Measurements from ENCODE around the gene PRR15. TPM values are rescaled to one million over a fixed set of nuclear protein-coding genes. Genes with fewer than 3 reads are reported as not detected.

The PRR15 gene
- total and polyA plus RNA-seq, 2 experiments from 2014 or later, result 4.3 to 4.9 TPM

GRCh38 chr7:29588900-29589696 lies 25.5 kb downstream of the PRR15 start:
- DNase-seq (ENCODE audit: low read depth in 1 of 2, low spot score in 1 of 2), result peak; percentile 38 to 61
- peak; percentile 94 for TF ChIP-seq CTCF (IDR thresholded peaks at IDR 0.05; ENCODE audit: low read depth, low read length)
- Histone ChIP-seq H3K4me3 (no peak overlapping the region), H3K27me3 (no peaks in the 10 kb centered on the region), H3K4me1 (ENCODE audit: low read depth) (no peaks in the 10 kb centered on the region), H3K36me3 (no peaks in the 10 kb centered on the region), H3K27ac (no peak overlapping the region), H3K9me3 (ENCODE audit: low read depth) (no peaks in the 10 kb centered on the region)

DNA sequence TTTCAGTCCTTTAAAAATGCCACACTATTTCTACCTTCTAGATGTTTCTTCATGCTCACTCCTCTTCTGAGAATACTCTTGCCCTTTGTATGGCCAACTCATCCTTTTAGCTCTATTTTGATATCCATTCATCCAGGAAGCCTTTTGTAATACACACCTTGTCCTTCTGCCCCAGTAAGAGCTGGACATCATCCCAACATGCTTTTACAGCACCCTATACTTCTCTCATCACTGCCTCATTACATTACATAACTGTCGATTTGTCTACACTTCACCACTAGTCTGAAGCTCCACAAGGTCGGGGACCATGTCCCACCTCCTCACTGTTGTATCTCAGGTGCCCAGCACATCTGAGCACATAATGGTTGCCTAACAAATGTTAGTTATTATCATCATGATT lies 29.2 kb downstream of the PRR15 start:
- TF ChIP-seq CTCF (IDR thresholded peaks at IDR 0.05; ENCODE audit: low read depth, low read length), result no peak
- no peaks in the 10 kb centered on the region for H3K36me3 ChIP-seq
- H3K9me3 ChIP-seq (ENCODE audit: low read depth), result no peaks in the 10 kb centered on the region
- H3K27ac ChIP-seq, result no peak overlapping the region
- no peaks in the 10 kb centered on the region for H3K4me1 ChIP-seq (ENCODE audit: low read depth)
- H3K27me3 ChIP-seq, result no peaks in the 10 kb centered on the region
- DNase-seq (ENCODE audit: low read depth in 1 of 2, low spot score in 1 of 2), result no peak
- H3K4me3 ChIP-seq, result no peak overlapping the region

DNA sequence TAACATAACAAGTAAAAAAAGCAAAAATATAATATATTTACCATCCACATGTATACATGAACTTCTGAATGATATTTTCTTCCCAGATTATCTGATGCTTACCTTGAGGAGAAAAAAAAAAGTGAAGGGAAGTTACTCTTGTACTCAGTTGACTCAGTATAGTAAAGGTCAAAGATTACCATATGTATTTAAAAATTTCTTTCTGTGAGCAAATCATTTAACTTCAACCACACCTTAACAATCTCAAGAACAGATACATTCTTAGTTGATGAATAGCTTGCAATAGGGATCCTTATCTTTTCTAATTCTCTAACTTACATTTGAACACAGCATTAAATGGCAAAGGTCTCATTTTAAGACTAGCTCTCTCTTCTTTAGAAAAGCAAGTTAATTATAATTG lies 29.8 kb downstream of the PRR15 start:
- H3K4me1 ChIP-seq (ENCODE audit: low read depth), result peaks cover under 1% of the 10 kb centered on the region
- no peaks in the 10 kb centered on the region for H3K36me3 ChIP-seq
- H3K27me3 ChIP-seq, result no peaks in the 10 kb centered on the region
- no peaks in the 10 kb centered on the region for H3K9me3 ChIP-seq (ENCODE audit: low read depth)
- no peak overlapping the region for H3K4me3 ChIP-seq
- TF ChIP-seq CTCF (IDR thresholded peaks at IDR 0.05; ENCODE audit: low read depth, low read length), result no peak
- H3K27ac ChIP-seq, result no peak overlapping the region
- DNase-seq (ENCODE audit: low read depth in 1 of 2, low spot score in 1 of 2), result no peak

GRCh38 chr7:29596593-29597178 lies 33.1 kb downstream of the PRR15 start:
- no peak for TF ChIP-seq CTCF (IDR thresholded peaks at IDR 0.05; ENCODE audit: low read depth, low read length)
- Histone ChIP-seq H3K27ac (no peak overlapping the region), H3K36me3 (no peaks in the 10 kb centered on the region), H3K4me1 (ENCODE audit: low read depth) (peaks cover 14% of the 10 kb centered on the region), H3K9me3 (ENCODE audit: low read depth) (no peaks in the 10 kb centered on the region), H3K27me3 (no peaks in the 10 kb centered on the region), H3K4me3 (no peak overlapping the region)
- peak in 1 of 2 donors; percentile 32 for DNase-seq (ENCODE audit: low read depth in 1 of 2, low spot score in 1 of 2)

GRCh38 chr7:29597266-29597665 lies 33.6 kb downstream of the PRR15 start:
- no peak for TF ChIP-seq CTCF (IDR thresholded peaks at IDR 0.05; ENCODE audit: low read depth, low read length)
- peaks cover 14% of the 10 kb centered on the region for H3K4me1 ChIP-seq (ENCODE audit: low read depth)
- H3K9me3 ChIP-seq (ENCODE audit: low read depth), result no peaks in the 10 kb centered on the region
- H3K36me3 ChIP-seq, result no peaks in the 10 kb centered on the region
- H3K27ac ChIP-seq, result no peak overlapping the region
- H3K4me3 ChIP-seq, result no peak overlapping the region
- H3K27me3 ChIP-seq, result no peaks in the 10 kb centered on the region
- no peak for DNase-seq (ENCODE audit: low read depth in 1 of 2, low spot score in 1 of 2)

Data from cardiac muscle cell (in vitro differentiated cells and primary cell).